HCT116 (cell line): ENCODE results near the gene PDXK. TPM values are rescaled to one million over a fixed set of nuclear protein-coding genes. Genes with fewer than 3 reads are reported as not detected.

Source experiments
- ATAC-seq: fragments of 200-7000 bp; cut with Tn5 transposase; 2 replicates; pipeline ENCODE4 v1.9.1; 2020; ENCODE audit warnings: mild to moderate bottlenecking, moderate library complexity
- BruUV-seq: library from RNA; stranded (reverse); fragments of 400-500 nt; replicated peaks from 2 replicates; lab custom pipeline; 2021; lab: Mats Ljungman, UMichigan
- CTCF ChIA-PET: fragments of 300-600 bp; sonication (Branson Sonifier 250); formaldehyde crosslinking; loops from one replicate; lab custom pipeline; 2021; ENCODE audit warnings: antibody characterized with exemption; lab: Charles Lee
- POLR2A ChIA-PET: fragments of 300-600, 350-600 bp; sonication (Branson Sonifier 250); formaldehyde crosslinking; loops from one replicate; lab custom pipeline; 2021; ENCODE audit warnings: antibody characterized with exemption; lab: Charles Lee
- RAD21 ChIA-PET, 2 experiments: fragments of 300-600 bp; sonication (Branson Sonifier 250); formaldehyde crosslinking; loops; one replicate each; lab custom pipeline; 2023; ENCODE audit warnings: low total read pairs in 2 of 2; ENCODE audit not compliant: uncharacterized antibody in 2 of 2, unreplicated experiment in 2 of 2, low non-redundant PET in 1 of 2; lab: Charles Lee
- DNase-seq: peaks from one replicate; pipeline ENCODE4 v3.0.0-alpha.2; 2010; ENCODE audit warnings: low read depth, low spot score
- H2AFZ ChIP-seq: fragments of 200-600 bp; shearing (Covaris generic), sonication (generic); 2 replicates; pipeline ENCODE4 v1.6.1; 2017; ENCODE audit warnings: low read depth, mixed run types, mixed read lengths, antibody characterized with exemption, low read length; ENCODE audit not compliant: poor library complexity, severe bottlenecking
- H3K27ac ChIP-seq: 2 replicates; pipeline ENCODE4 v1.5.1; 2012; ENCODE audit warnings: low read depth, low read length
- H3K27me3 ChIP-seq: fragments of 200-600 bp; sonication (generic); 2 replicates; pipeline ENCODE4 v1.6.1; 2016; ENCODE audit warnings: mixed run types, low read length, mixed read lengths; ENCODE audit not compliant: insufficient read depth
- H3K36me3 ChIP-seq, 2 experiments: fragments of 200-500 bp in 1 of 2; fragments of 200-600 bp in 1 of 2; sonication (Bioruptor generic) in 1 of 2; sonication (generic) in 1 of 2; 2 replicates each; pipeline versions ENCODE4 v1.5.1 to v1.6.1; 2014 to 2016; ENCODE audit warnings: low read length in 2 of 2, inconsistent platforms in 1 of 2, mixed read lengths in 1 of 2, mixed run types in 1 of 2; ENCODE audit not compliant: insufficient read depth in 2 of 2, control insufficient read depth in 1 of 2
- H3K4me1 ChIP-seq, 2 experiments: fragments of 200-600 bp in 1 of 2; sonication (generic) in 1 of 2; 2 replicates each; pipeline versions ENCODE4 v1.5.1 to v1.6.1; 2012 to 2017; ENCODE audit warnings: low read length in 2 of 2, inconsistent platforms in 1 of 2, mild to moderate bottlenecking in 1 of 2, mixed read lengths in 1 of 2, mixed run types in 1 of 2, moderate library complexity in 1 of 2; ENCODE audit not compliant: insufficient read depth in 2 of 2, control insufficient read depth in 1 of 2
- H3K4me2 ChIP-seq: fragments of 200-600 bp; sonication (generic); 2 replicates; pipeline ENCODE4 v1.6.1; 2017; ENCODE audit warnings: mixed run types, low read length, mixed read lengths
- H3K4me3 ChIP-seq, 2 experiments: fragments of 200-600 bp in 1 of 2; sonication (generic) in 1 of 2; replicated peaks in 1 of 2; 2 replicates each; pipeline ENCODE4 v1.5.1; 2011 to 2016; ENCODE audit warnings: low read length in 2 of 2, control low read depth in 1 of 2, low read depth in 1 of 2, mild to moderate bottlenecking in 1 of 2, mixed read lengths in 1 of 2, mixed run types in 1 of 2
- H3K79me2 ChIP-seq: fragments of 200-600 bp; sonication (generic); 2 replicates; pipeline ENCODE4 v1.6.1; 2017; ENCODE audit warnings: mild to moderate bottlenecking, mixed run types, low read length, moderate library complexity, mixed read lengths; ENCODE audit not compliant: insufficient read depth
- H3K9ac ChIP-seq: fragments of 200-600 bp; sonication (generic); 2 replicates; pipeline ENCODE4 v1.6.1; 2016; ENCODE audit warnings: low read length, mixed read lengths
- H3K9me2 ChIP-seq: fragments of 200-600 bp; sonication (generic), shearing (Covaris generic); 2 replicates; pipeline ENCODE4 v1.6.1; 2017; ENCODE audit warnings: mixed run types, mild to moderate bottlenecking, moderate library complexity; ENCODE audit not compliant: insufficient read depth
- H3K9me3 ChIP-seq, 2 experiments: fragments of 200-500 bp in 1 of 2; fragments of 200-600 bp in 1 of 2; sonication (Bioruptor generic) in 1 of 2; sonication (generic) in 1 of 2; 2 replicates each; pipeline ENCODE4 v1.6.1; 2014 to 2017; ENCODE audit warnings: low read length in 2 of 2, mixed read lengths in 2 of 2, inconsistent platforms in 1 of 2, low read depth in 1 of 2, mild to moderate bottlenecking in 1 of 2, mixed run types in 1 of 2, moderate library complexity in 1 of 2; ENCODE audit not compliant: control insufficient read depth in 1 of 2, insufficient read depth in 1 of 2
- H4K20me1 ChIP-seq: fragments of 200-600 bp; sonication (generic), shearing (Covaris generic); 2 replicates; pipeline ENCODE4 v1.6.1; 2017; ENCODE audit warnings: mixed run types, mild to moderate bottlenecking, moderate library complexity; ENCODE audit not compliant: insufficient read depth
- TCF7L2 ChIP-seq: IDR thresholded peaks from 2 replicates; pipeline ENCODE4 v1.7.0; 2011; ENCODE audit warnings: borderline replicate concordance, inconsistent platforms; ENCODE audit not compliant: insufficient read depth, insufficient read length; ENCODE audit errors: extremely low read depth
- intact Hi-C: fragments of 100-400 bp; cut with micrococcal nuclease; formaldehyde crosslinking; loops from 2 replicates; pipeline ENCODE4 v1.10.0; 2022
- total RNA-seq: library from RNA; stranded (reverse); gene quantifications from one replicate; pipeline ENCODE4 v1.2.1, GENCODE V29; 2021; ENCODE audit not compliant: unreplicated experiment
- TF ChIP-seq, protein P1 (sequence below): IDR thresholded peaks from 2 replicates; pipeline ENCODE4 v1.6.1; 2012; ENCODE audit warnings: low read depth
- TF ChIP-seq, protein P2 (sequence below): IDR thresholded peaks from 2 replicates; pipeline ENCODE4 v1.6.1; 2012

Gene PDXK
- total RNA-seq, 1 experiment from 2014 or later: 127 TPM

DNA sequence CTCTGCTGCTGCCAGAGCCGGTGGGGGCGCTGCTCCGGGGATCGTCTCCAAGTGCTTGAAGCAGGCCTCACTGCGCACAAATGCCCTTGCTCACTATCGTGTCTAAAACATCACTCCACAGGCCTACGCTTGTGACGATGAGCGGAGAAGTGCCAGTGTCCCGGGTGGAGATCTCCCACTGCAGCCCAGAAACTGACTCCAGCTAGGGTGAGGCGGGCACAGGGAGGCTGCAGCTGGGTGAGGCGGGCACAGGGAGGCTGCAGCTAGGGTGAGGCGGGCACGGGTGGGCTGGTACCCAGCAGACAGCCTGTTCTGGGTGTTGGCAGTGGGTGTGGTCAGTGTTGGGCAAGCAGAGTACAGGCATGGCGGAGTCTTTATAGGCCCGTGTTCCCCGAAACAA lies 22.7 kb upstream of the PDXK start:
- H3K9me3 ChIP-seq: no peaks in the 10 kb centered on the region
- no peak for ATAC-seq
- peaks cover 27 to 32% of the 10 kb centered on the region in 2 experiments; a peak in 3 of 4 replicates for H3K36me3 ChIP-seq
- no peak for DNase-seq
- no peaks in the 10 kb centered on the region for H3K27me3 ChIP-seq
- no peak for TF ChIP-seq TCF7L2
- TF ChIP-seq, protein P1, sequence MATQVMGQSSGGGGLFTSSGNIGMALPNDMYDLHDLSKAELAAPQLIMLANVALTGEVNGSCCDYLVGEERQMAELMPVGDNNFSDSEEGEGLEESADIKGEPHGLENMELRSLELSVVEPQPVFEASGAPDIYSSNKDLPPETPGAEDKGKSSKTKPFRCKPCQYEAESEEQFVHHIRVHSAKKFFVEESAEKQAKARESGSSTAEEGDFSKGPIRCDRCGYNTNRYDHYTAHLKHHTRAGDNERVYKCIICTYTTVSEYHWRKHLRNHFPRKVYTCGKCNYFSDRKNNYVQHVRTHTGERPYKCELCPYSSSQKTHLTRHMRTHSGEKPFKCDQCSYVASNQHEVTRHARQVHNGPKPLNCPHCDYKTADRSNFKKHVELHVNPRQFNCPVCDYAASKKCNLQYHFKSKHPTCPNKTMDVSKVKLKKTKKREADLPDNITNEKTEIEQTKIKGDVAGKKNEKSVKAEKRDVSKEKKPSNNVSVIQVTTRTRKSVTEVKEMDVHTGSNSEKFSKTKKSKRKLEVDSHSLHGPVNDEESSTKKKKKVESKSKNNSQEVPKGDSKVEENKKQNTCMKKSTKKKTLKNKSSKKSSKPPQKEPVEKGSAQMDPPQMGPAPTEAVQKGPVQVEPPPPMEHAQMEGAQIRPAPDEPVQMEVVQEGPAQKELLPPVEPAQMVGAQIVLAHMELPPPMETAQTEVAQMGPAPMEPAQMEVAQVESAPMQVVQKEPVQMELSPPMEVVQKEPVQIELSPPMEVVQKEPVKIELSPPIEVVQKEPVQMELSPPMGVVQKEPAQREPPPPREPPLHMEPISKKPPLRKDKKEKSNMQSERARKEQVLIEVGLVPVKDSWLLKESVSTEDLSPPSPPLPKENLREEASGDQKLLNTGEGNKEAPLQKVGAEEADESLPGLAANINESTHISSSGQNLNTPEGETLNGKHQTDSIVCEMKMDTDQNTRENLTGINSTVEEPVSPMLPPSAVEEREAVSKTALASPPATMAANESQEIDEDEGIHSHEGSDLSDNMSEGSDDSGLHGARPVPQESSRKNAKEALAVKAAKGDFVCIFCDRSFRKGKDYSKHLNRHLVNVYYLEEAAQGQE: no peak
- TF ChIP-seq, protein P2, sequence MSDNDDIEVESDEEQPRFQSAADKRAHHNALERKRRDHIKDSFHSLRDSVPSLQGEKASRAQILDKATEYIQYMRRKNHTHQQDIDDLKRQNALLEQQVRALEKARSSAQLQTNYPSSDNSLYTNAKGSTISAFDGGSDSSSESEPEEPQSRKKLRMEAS: no peak
- TF ChIP-seq, all 23 proteins: peak for 0
- Histone ChIP-seq H3K79me2 (no peaks in the 10 kb centered on the region), H3K9me2 (no peaks in the 10 kb centered on the region), H3K4me1 (peaks cover 7 to 12% of the 10 kb centered on the region in 2 experiments), H3K9ac (no peak overlapping the region), H4K20me1 (no peaks in the 10 kb centered on the region), H3K4me2 (no peak overlapping the region), H2AFZ (no peak overlapping the region), H3K4me3 (no peak overlapping the region), H3K27ac (no peak overlapping the region)
- ChIA-PET CTCF (no interaction called here), POLR2A (no interaction called here), RAD21 (no interaction called here)
- intact Hi-C loops: no loop called here
- BruUV-seq: no TSS peak
